ENCODE data around the gene TGFBR3. TPM values are rescaled to one million over a fixed set of nuclear protein-coding genes. Genes with fewer than 3 reads are reported as not detected.
A peak's percentile ranks its signal among the peaks of the same experiment; 100 is the strongest.

The TGFBR3 gene
- total and polyA plus RNA-seq, 2 of the 13 experiments (the other 11 are each of a cell fraction or from before 2014, with no cell fraction given) = 76.5 to 195 TPM

DNA sequence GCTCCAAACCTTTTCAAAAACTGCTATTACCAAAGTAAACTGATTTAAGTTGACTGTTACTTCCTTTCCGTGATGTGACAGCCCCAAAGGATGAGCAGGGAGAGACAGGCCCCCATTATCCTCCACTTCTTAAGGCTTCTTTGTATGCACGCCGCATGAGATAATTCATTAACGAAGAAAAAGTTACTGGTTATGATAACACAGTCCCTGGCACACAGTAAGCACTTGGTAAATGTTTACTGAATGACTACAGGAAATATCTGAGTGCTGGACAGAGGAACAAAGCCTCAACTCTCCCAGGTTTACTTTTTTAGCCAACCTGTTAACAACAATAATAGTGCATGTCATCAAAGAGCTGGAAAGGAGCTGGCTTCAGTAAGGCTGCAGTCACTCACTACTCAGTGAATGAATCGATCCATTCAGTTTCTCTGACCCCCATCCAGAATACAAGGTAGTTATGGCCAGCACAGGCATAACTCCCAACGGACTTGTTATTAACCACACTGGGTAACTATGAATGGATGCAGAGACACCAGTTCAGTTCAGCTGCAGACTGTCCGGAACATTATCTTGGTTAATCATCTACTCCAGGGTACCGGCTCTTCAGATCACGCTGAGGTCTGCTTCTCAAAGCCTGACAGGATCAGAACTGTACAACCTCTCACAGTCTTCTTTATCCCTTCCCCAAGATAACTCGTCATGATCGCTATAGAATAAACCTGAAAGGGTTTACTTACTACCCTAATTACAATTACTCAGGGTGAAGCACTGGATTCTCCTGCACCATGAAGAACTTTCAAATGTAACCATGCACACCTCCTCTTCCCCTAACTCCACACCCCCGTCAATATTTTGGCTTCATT is 58.3 kb downstream of the TGFBR3 start (continued):
- TF ChIP-seq ZBTB21 (CRISPR knock-in tag; IDR thresholded peaks at IDR 0.05) (no peak; the same call in 1 of the 2 replicates), ZNF747 (CRISPR knock-in tag; IDR thresholded peaks at IDR 0.05; ENCODE audit: borderline replicate concordance) (peak; percentile 20; the same call in 1 of the 2 replicates), HDAC2 (CRISPR knock-in tag; IDR thresholded peaks at IDR 0.05) (peak; percentile 69; the same call in 1 of the 2 replicates), KLF16 (CRISPR knock-in tag; IDR thresholded peaks at IDR 0.05) (peak in 1 of 2 experiments; percentile 50; a peak in 1 of 4 replicates), ISL2 (CRISPR knock-in tag; IDR thresholded peaks at IDR 0.05) (peak; percentile 98), ZNF260 (CRISPR knock-in tag; IDR thresholded peaks at IDR 0.05; ENCODE audit: borderline replicate concordance, low read depth) (no peak), ZNF841 (CRISPR knock-in tag; IDR thresholded peaks at IDR 0.05; ENCODE audit: borderline replicate concordance) (0 out of 2 replicates have a peak, but pooled peaks have one; percentile 73), ZNF766 (CRISPR knock-in tag; IDR thresholded peaks at IDR 0.05; ENCODE audit: borderline replicate concordance) (no peak), ZNF451 (CRISPR knock-in tag; IDR thresholded peaks at IDR 0.05) (no peak), KDM2A (CRISPR knock-in tag; IDR thresholded peaks at IDR 0.05; ENCODE audit: borderline replicate concordance, low read depth) (no peak), ELF4 (CRISPR knock-in tag; IDR thresholded peaks at IDR 0.05; ENCODE audit: borderline replicate concordance) (peak; percentile 76; the same call in 1 of the 2 replicates), HOXA9 (CRISPR knock-in tag; IDR thresholded peaks at IDR 0.05; ENCODE audit: borderline replicate concordance) (no peak), ZNF563 (CRISPR knock-in tag; IDR thresholded peaks at IDR 0.05) (no peak), GATAD2A (CRISPR knock-in tag; IDR thresholded peaks at IDR 0.05) (peak; percentile 74; the same call in 1 of the 2 replicates), FOXK1 (CRISPR knock-in tag; IDR thresholded peaks at IDR 0.05; ENCODE audit: borderline replicate concordance, low read depth) (peak; percentile 62; the same call in 1 of the 2 replicates), SIX4 (CRISPR knock-in tag; IDR thresholded peaks at IDR 0.05) (0 out of 2 replicates have a peak, but pooled peaks have one; percentile 23), PAX8 (CRISPR knock-in tag; IDR thresholded peaks at IDR 0.05; ENCODE audit: borderline replicate concordance) (no peak), FOXC1 (CRISPR knock-in tag; IDR thresholded peaks at IDR 0.05; ENCODE audit: borderline replicate concordance) (0 out of 2 replicates have a peak, but pooled peaks have one; percentile 28), RFX1 (IDR thresholded peaks at IDR 0.05) (peak; percentile 32; the same call in 1 of the 2 replicates), ATF4 (CRISPR knock-in tag; IDR thresholded peaks at IDR 0.05) (no peak; a peak in 2 of 4 replicates), ZNF143 (CRISPR knock-in tag; IDR thresholded peaks at IDR 0.05) (no peak), JDP2 (CRISPR knock-in tag; IDR thresholded peaks at IDR 0.05; ENCODE audit: borderline replicate concordance) (no peak; the same call in 1 of the 2 replicates), ZNF547 (CRISPR knock-in tag; IDR thresholded peaks at IDR 0.05) (no peak), DNMT3B (CRISPR knock-in tag; conservative IDR thresholded peaks at IDR 0.05) (no peak), ZSCAN21 (CRISPR knock-in tag; IDR thresholded peaks at IDR 0.05; ENCODE audit: borderline replicate concordance) (peak; percentile 65; the same call in 1 of the 2 replicates), RXRB (CRISPR knock-in tag; IDR thresholded peaks at IDR 0.05; ENCODE audit: borderline replicate concordance) (peak; percentile 40)
- TF ChIP-seq, protein P1, sequence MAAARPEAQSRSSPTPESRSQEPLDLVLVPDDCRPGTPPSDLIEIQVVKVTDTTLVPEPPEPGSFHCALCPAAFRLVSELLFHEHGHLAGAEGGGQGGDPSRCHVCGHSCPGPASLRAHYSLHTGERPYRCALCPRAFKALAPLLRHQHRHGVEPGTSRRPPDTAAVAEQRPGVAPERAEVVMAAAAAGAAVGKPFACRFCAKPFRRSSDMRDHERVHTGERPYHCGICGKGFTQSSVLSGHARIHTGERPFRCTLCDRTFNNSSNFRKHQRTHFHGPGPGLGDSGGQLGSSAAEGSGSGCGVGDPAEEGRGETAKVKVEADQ (CRISPR knock-in tag; IDR thresholded peaks at IDR 0.05; ENCODE audit: borderline replicate concordance) = no peak
- TF ChIP-seq, protein P2, sequence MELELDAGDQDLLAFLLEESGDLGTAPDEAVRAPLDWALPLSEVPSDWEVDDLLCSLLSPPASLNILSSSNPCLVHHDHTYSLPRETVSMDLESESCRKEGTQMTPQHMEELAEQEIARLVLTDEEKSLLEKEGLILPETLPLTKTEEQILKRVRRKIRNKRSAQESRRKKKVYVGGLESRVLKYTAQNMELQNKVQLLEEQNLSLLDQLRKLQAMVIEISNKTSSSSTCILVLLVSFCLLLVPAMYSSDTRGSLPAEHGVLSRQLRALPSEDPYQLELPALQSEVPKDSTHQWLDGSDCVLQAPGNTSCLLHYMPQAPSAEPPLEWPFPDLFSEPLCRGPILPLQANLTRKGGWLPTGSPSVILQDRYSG (CRISPR knock-in tag; IDR thresholded peaks at IDR 0.05) = no peak
